ENCODE results near the gene ECHS1. TPM values are rescaled to one million over a fixed set of nuclear protein-coding genes. Genes with fewer than 3 reads are reported as not detected.

ECHS1 gene
- total RNA-seq, 1 donor from 2014 or later: 77.4 TPM

- H3K4me3 ChIP-seq: peak overlapping the region; percentile 43
These were observed 37.0 kb downstream of the ECHS1 start for GRCh38 chr10:133336118-133336576.

GRCh38 chr10:133335246-133336117 is 37.7 kb downstream of the ECHS1 start:
- Mint-ChIP-seq H3K9me3 (peaks cover 24% of the 10 kb centered on the region), H3K36me3 (peaks cover 2% of the 10 kb centered on the region), H3K4me3 (peak overlapping the region; percentile 42), H3K4me1 (no peaks in the 10 kb centered on the region), H3K27me3 (ENCODE audit: insufficient read depth, low read depth) (peaks cover 36% of the 10 kb centered on the region), H3K27ac (no peak overlapping the region)
- H3F3A ChIP-seq (ENCODE audit: low read depth): peaks cover 4% of the 10 kb centered on the region
- no peaks in the 10 kb centered on the region for H3K79me2 ChIP-seq (ENCODE audit: low read depth)
- peaks cover 94% of the 10 kb centered on the region for H3K27me3 ChIP-seq
- no peak overlapping the region for H3K9ac ChIP-seq
- H3K4me2 ChIP-seq: peak overlapping the region; percentile 75
- H3K36me3 ChIP-seq: no peaks in the 10 kb centered on the region
- H2AFZ ChIP-seq (replicated peaks): peak overlapping the region; percentile 13
- peak overlapping the region; percentile 43 for H3K4me3 ChIP-seq
- DNase-seq (ENCODE audit: low spot score): peak; percentile 84
- H4K20me1 ChIP-seq (ENCODE audit: low read depth): peaks cover 6% of the 10 kb centered on the region
- TF ChIP-seq, protein P1, sequence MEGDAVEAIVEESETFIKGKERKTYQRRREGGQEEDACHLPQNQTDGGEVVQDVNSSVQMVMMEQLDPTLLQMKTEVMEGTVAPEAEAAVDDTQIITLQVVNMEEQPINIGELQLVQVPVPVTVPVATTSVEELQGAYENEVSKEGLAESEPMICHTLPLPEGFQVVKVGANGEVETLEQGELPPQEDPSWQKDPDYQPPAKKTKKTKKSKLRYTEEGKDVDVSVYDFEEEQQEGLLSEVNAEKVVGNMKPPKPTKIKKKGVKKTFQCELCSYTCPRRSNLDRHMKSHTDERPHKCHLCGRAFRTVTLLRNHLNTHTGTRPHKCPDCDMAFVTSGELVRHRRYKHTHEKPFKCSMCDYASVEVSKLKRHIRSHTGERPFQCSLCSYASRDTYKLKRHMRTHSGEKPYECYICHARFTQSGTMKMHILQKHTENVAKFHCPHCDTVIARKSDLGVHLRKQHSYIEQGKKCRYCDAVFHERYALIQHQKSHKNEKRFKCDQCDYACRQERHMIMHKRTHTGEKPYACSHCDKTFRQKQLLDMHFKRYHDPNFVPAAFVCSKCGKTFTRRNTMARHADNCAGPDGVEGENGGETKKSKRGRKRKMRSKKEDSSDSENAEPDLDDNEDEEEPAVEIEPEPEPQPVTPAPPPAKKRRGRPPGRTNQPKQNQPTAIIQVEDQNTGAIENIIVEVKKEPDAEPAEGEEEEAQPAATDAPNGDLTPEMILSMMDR (IDR thresholded peaks at IDR 0.05): no peak
- peak; percentile 75 for TF ChIP-seq EZH2 (IDR thresholded peaks at IDR 0.05)
- H3K27ac ChIP-seq: no peak overlapping the region
- peaks cover 10% of the 10 kb centered on the region for H3K4me1 ChIP-seq
- no peaks in the 10 kb centered on the region for H3K9me3 ChIP-seq (ENCODE audit: low read depth)

More at GRCh38 chr10:133336118-133336576, 37.0 kb downstream of the ECHS1 start:
- no peaks in the 10 kb centered on the region for H3K4me1 Mint-ChIP-seq
- no peak overlapping the region for H3K27ac Mint-ChIP-seq
- Histone ChIP-seq H3K79me2 (ENCODE audit: low read depth) (no peaks in the 10 kb centered on the region), H3K9ac (no peak overlapping the region), H3K27ac (no peak overlapping the region), H4K20me1 (ENCODE audit: low read depth) (peaks cover 6% of the 10 kb centered on the region), H3K4me1 (peaks cover 10% of the 10 kb centered on the region), H3K27me3 (peaks cover 96% of the 10 kb centered on the region), H3K9me3 (ENCODE audit: low read depth) (no peaks in the 10 kb centered on the region), H3K4me2 (peak overlapping the region; percentile 75), H3F3A (ENCODE audit: low read depth) (peaks cover 4% of the 10 kb centered on the region), H2AFZ (replicated peaks) (no peak overlapping the region), H3K36me3 (no peaks in the 10 kb centered on the region)
- H3K36me3 Mint-ChIP-seq: peaks cover 2% of the 10 kb centered on the region
- no peak overlapping the region for H3K4me3 Mint-ChIP-seq
- no peak for DNase-seq (ENCODE audit: low spot score)
- H3K27me3 Mint-ChIP-seq (ENCODE audit: insufficient read depth, low read depth): peaks cover 31% of the 10 kb centered on the region
- peak; percentile 69 for TF ChIP-seq EZH2phosphoT487 (IDR thresholded peaks at IDR 0.05)
- TF ChIP-seq EZH2 (IDR thresholded peaks at IDR 0.05): peak; percentile 30
- TF ChIP-seq, protein P1 (IDR thresholded peaks at IDR 0.05): no peak
- H3K9me3 Mint-ChIP-seq: peaks cover 19% of the 10 kb centered on the region

DNA sequence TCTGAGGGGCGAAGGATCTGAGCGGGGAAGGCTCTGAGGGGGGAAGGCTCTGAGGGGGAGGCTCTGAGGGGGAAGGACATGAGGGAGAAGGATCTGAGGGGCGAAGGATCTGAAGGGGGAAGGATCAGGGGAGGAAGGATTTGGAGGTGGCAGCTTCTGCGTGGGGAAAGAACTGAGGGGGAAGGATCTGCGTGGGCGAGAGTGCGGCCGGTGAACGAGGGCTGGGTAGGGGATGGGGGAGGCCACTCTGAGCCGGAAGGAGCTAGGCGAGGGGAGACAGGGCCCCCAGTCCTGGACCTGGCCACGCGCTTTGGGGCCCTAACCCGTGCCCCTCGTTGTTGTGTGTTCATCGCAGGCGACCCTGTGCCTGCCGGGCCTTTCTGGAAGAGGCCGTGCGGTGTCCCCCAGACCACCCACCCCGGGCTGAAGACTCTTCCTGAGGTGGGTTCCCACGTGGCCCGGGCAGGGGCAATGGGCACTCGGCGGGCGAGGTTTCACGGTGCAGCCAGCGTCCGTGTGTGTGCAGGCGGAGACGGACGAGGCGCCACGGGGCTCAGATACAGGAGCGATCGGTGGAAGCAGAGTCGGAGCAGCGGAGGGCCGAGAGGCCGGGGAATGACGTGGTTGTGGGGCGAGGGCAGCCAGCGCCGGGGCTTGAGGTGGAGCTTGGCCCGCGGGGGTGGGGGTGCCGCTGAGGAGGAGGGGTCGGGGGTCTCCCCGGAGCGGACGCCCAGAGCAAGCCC is 38.5 kb downstream of the ECHS1 start:
- Histone ChIP-seq H3K4me3 (peak overlapping the region; percentile 43), H3K9ac (no peak overlapping the region), H3K36me3 (no peaks in the 10 kb centered on the region), H2AFZ (replicated peaks) (peak overlapping the region; percentile 13), H3F3A (ENCODE audit: low read depth) (peaks cover 4% of the 10 kb centered on the region), H3K9me3 (ENCODE audit: low read depth) (no peaks in the 10 kb centered on the region), H3K79me2 (ENCODE audit: low read depth) (no peaks in the 10 kb centered on the region), H3K4me1 (peaks cover 10% of the 10 kb centered on the region), H4K20me1 (ENCODE audit: low read depth) (peaks cover 6% of the 10 kb centered on the region), H3K27me3 (peaks cover 92% of the 10 kb centered on the region), H3K4me2 (peak overlapping the region; percentile 75), H3K27ac (no peak overlapping the region)
- no peak for TF ChIP-seq EZH2phosphoT487 (IDR thresholded peaks at IDR 0.05)
- TF ChIP-seq, protein P1 (IDR thresholded peaks at IDR 0.05): no peak
- peak; percentile 83 for TF ChIP-seq EZH2 (IDR thresholded peaks at IDR 0.05)
- Mint-ChIP-seq H3K27ac (no peak overlapping the region), H3K36me3 (peaks cover 2% of the 10 kb centered on the region), H3K9me3 (peaks cover 24% of the 10 kb centered on the region), H3K4me3 (peak overlapping the region; percentile 81), H3K4me1 (peaks cover under 1% of the 10 kb centered on the region), H3K27me3 (ENCODE audit: insufficient read depth, low read depth) (peaks cover 36% of the 10 kb centered on the region)
- peak; percentile 52 for DNase-seq (ENCODE audit: low spot score)
